GM10847 (cell line): ENCODE data around the gene CHEK1.

Experiments used
- POLR2A ChIP-seq: IDR thresholded peaks from 2 replicates; pipeline ENCODE4 v1.6.1; 2011; ENCODE audit not compliant: insufficient read length; ENCODE audit errors: extremely low read depth

The CHEK1 gene

GRCh38 chr11:125674210-125674609, 49.2 kb downstream of the CHEK1 start:
- TF ChIP-seq POLR2A: no peak

DNA sequence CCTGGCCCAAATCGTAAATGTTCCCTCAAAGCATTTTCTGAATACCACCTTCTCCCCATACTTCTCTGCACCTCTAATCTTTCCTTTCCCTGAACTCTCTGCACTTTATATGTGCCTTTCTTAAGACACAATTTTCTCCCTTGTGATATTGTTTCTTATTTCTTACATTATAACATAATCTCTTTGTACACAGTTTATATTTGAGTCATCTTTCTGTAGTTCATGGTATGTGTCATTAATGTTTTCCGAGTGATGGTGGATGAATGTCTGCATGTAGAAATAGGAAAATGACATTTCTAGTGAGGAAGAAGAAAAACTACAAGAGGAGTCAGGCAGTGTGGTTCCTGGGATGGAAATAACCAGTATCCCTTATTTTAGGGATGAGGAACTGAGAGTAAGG, 50.2 kb downstream of the CHEK1 start:
- no peak for TF ChIP-seq POLR2A

DNA sequence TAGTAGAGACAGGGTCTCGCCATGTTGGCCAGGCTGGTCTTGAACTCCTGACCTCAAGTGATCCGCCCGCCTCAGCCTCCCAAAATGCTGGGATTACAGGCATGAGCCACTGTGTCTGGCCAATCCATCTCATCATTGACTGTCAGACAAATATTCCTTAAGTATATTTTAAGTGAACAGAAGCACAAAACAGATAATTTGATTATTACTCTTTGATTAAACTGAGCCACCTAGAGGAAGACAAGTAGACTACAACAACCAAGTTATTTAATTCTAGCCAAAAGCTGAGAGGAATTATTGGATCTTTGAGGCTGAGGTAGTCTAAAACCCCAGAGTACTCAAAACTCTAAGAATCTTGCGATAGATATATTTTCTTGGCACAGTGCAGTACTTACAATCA, 54.4 kb downstream of the CHEK1 start:
- TF ChIP-seq POLR2A: no peak

DNA sequence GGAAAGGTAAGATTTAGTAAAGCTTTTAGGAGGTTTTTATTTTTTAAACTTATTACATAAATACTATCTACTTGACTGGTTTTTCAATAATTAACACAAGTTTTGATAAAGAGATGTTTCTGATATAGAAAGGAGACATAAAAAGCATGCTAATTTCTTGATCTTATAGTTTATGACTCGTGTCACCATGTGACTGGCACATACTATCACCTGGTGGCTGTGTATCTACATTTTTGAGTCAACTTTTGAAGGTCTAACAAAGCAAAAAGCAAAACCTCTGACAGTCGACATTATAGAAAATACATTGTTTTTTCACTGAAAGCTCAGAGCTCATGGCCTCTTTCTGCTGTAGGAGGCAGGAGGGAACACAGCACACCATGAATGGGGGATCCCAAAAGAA, 54.9 kb downstream of the CHEK1 start:
- TF ChIP-seq POLR2A: no peak

DNA sequence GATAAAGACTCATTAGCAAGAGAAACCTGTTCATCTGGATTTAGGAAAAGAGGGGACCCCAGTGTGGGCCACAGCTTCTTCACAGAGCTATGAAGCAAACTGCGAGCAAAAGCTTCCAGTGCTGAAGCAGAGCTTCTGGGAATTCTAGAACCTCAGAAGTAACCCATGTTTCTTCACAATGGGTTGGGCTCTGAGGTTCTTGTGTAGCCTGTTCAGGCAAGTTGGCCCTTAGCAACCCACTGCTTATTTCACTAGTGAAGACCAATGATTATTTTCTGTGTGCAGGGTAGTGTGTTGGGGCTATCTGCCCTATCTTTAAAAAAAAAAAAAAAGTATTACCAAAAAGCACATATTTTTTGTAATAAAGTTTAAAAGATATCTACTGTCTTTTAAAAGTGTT, 55.8 kb downstream of the CHEK1 start, which contains the start of gene ACRV1:
TSS of gene ACRV1 (minus strand) at position 101 of the 400 bp plus-strand sequence. CDS start at position 34, 67 bp downstream.
- no peak for TF ChIP-seq POLR2A

GRCh38 chr11:125685228-125685627, 60.3 kb downstream of the CHEK1 start:
- no peak for TF ChIP-seq POLR2A

- no peak for TF ChIP-seq POLR2A
Observed at GRCh38 chr11:125688066-125688465, 63.1 kb downstream of the CHEK1 start.

GRCh38 chr11:125688632-125689031, 63.7 kb downstream of the CHEK1 start:
- TF ChIP-seq POLR2A: no peak

GRCh38 chr11:125689274-125689859, 64.4 kb downstream of the CHEK1 start:
- TF ChIP-seq POLR2A: no peak

GRCh38 chr11:125690006-125690405, 65.0 kb downstream of the CHEK1 start:
- no peak for TF ChIP-seq POLR2A

DNA sequence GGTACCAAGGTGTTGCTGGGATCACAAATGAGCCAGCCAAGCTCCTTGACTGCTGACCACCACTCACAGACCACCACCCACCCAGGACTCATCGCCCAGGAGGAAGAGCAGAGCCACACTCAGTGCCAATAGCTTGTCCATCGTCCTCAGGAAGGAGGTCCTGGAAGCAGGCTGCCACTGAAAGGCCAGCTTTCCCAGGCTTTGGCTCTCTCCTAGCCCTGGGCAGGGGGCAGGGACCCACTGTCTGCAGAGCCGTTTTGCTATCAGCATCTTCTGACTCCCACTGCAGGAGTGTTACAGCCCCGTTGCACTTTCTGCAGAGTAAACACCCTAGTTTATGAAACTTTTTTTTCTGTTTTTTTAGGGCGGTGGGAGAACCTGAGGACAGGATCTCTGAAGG, 67.9 kb downstream of the CHEK1 start:
- no peak for TF ChIP-seq POLR2A

DNA sequence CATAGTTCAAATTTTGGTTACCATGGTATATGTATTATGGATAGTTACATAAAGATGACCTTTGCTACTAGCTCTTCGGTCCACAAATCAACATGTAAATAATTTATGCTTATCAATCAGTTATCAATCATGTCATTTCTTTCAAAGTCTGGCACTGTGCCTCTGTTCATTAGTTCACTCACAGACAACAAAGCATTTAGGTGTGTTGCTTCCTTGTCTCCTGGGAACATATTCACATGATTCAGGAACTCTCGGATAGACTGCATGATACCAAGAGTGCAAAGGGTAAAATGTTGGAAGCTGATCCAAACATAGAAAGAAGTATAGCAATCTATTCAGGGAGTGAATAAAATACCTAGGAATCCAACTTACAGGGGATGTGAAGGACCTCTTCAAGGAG, 70.0 kb downstream of the CHEK1 start:
- TF ChIP-seq POLR2A: no peak

- no peak for TF ChIP-seq POLR2A
Observed at GRCh38 chr11:125701018-125701610, 76.2 kb downstream of the CHEK1 start.

GRCh38 chr11:125701858-125702621, 77.1 kb downstream of the CHEK1 start:
- TF ChIP-seq POLR2A: no peak

DNA sequence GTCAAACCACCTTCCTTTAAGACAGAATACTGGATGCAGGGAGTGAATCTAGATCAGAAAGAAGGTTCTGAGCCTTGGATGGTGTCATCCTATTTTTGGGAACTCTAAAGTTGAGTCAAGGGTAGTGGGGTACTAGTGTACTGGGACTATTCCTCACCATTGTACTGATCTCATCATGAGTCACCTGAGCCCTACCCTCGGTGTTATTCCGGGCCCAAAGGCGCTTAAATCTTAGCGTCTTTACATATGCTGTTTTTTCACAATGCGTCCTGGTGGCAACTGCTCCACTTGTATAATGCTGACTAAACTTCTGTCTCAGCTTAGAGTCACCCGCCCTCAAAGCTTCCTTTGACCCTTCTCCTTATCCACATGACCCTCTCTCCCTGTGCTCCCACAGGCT, 95.8 kb downstream of the CHEK1 start:
- no peak for TF ChIP-seq POLR2A

- no peak for TF ChIP-seq POLR2A
Observed at GRCh38 chr11:125724125-125724524, 99.2 kb downstream of the CHEK1 start.
